ENCODE measurements around the gene LRRC30.
"Not testable (repeated sequence)": the region's sequence is repeated elsewhere in the genome, so short reads cannot be mapped to it uniquely, and the experiment has no call there.

Gene LRRC30

GRCh38 chr18:7230626-7231349 is at the start of gene LRRC30:
TSS of gene LRRC30 (plus strand) at chr18:7231089. CDS start at chr18:7231139, 50 bp downstream.
- DNase-seq (ENCODE audit: low read depth) = no peak

GRCh38 chr18:7185701-7186100 is 45.2 kb upstream of the LRRC30 start:
- no peak for DNase-seq (ENCODE audit: low read depth)

DNA sequence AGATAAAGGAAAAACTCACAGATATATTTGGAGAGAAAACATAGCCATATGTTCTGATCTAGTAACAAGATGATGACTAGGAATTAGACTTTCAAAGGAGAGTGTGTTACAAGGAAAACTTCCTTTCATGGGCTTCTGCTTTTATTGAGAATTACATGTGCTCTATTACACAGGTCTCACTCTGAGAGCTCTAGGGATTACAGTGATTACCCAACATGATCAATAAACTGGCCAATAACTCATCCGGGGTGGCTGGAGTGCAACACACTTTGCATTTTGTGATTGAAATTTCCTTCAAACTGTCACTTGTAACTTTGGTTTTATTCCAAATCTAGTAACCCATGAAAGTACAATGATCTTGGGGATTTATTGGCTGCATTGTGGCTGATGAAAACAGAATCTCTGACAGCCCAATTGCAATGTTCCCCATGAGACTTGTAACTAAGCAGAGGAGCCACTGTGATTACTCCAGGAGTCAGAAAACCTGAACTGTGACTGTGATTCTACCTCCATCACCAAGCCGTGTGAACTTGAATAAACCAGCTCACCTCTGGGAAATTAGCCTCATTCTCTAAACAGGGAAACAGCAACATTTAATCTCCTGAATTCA is 40.2 kb upstream of the LRRC30 start:
- no peak for DNase-seq (ENCODE audit: low read depth)

- no peak for DNase-seq (ENCODE audit: low read depth)
Measured at GRCh38 chr18:7191736-7192135, 39.2 kb upstream of the LRRC30 start.

DNA sequence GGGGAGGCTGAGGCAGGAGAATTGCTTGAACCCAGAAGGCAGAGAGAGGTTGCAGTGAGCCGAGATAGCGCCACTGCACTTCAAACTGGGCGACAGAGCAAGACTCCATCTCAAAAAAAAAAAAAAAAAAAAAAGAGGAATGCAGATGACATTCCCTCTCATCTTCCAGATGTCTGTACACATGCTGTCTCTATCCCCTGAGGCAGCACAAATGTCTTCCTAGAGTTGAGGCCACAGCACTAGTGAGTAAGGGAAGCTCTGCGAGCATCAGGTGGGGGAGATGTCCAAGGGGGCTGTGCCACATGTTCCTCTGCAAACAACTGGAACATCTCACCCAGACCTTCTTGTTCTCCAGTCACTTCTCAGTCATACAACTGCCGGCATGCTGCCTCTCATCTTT is 35.6 kb upstream of the LRRC30 start:
- no peak for DNase-seq (ENCODE audit: low read depth)

DNA sequence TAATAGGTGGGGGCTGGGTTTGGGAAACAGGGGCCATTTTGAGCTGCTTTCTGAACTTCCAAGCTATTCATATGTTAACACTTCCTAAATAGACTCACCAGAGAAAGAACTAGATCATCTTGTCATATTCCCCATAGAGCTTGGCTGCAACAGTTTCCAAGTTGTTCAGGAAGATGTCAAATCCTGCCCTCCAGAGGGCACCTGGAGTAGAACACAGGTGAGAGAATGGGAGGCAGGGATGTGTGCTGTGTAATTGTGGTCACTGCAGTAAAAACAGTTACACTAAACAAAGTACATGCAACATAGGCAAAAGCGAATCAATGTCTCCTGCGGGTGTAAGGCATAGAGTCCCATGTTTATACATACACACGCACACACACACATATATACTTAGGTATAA is 34.5 kb upstream of the LRRC30 start:
- no peak for DNase-seq (ENCODE audit: low read depth)

- DNase-seq (ENCODE audit: low read depth) = no peak
Measured at GRCh38 chr18:7197854-7198253, 33.0 kb upstream of the LRRC30 start.

DNA sequence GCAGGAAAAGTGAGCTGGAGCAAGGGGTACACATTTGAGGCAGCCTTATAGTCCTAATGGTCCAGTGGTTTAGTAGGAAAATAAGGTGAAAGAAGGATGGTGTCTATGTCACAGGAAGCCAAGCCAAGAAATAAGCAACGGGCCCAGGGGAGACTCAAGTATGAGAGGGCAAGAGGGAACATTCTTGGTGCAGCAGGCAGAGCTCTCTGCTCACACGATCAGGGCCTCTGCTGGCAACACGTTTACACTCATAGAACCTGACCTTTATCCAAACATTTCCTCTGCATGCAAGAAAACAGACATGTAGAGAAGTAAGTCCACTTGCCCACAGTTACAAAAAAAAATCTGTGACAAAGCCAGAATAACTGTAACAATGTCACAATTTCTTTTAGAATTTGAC is 32.6 kb upstream of the LRRC30 start:
- DNase-seq (ENCODE audit: low read depth) = no peak

- DNase-seq (ENCODE audit: low read depth) = no peak
Measured at GRCh38 chr18:7201096-7201495, 29.8 kb upstream of the LRRC30 start.

DNA sequence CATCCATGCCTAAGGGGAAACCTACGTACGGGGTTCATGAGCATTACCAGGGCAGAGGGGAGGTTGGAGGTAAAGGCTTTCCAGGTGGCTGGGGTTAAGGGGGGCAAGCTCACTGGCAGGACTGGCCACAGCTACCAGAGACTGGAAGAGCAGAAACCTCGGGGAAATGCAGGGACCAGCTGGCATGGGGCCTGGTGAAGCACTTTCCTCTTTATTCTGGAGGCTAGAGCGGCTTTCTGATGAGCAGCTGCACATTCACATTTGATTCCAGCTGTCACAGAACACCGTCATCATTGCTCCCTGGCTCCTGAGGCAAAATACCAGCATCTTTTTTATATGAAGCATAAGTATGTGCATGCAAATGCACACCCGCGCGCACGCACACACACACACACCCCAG is 28.7 kb upstream of the LRRC30 start:
- DNase-seq (ENCODE audit: low read depth) = no peak

DNA sequence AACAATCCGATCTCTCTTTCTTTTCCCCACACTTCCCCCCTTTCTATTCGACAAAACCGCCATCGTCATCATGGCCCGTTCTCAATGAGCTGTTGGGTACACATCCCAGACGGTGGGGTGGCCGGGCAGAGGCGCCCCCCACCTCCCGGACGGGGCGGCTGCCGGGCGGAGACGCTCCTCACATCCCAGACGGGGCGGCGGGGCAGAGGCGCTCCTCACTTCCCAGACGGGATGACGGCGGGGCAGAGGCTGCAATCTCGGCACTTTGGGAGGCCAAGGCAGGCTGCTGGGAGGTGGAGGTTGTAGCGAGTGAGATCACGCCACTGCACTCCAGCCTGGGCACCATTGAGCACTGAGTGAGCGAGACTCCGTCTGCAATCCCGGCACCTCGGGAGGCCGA is 27.3 kb upstream of the LRRC30 start:
- DNase-seq (ENCODE audit: low read depth) = not testable (repeated sequence)

- DNase-seq (ENCODE audit: low read depth) = no peak
Measured at GRCh38 chr18:7205346-7205745, 25.5 kb upstream of the LRRC30 start.

GRCh38 chr18:7206217-7206616 is 24.7 kb upstream of the LRRC30 start:
- DNase-seq (ENCODE audit: low read depth) = no peak

GRCh38 chr18:7207366-7207915 is 23.4 kb upstream of the LRRC30 start:
- no peak for DNase-seq (ENCODE audit: low read depth)

DNA sequence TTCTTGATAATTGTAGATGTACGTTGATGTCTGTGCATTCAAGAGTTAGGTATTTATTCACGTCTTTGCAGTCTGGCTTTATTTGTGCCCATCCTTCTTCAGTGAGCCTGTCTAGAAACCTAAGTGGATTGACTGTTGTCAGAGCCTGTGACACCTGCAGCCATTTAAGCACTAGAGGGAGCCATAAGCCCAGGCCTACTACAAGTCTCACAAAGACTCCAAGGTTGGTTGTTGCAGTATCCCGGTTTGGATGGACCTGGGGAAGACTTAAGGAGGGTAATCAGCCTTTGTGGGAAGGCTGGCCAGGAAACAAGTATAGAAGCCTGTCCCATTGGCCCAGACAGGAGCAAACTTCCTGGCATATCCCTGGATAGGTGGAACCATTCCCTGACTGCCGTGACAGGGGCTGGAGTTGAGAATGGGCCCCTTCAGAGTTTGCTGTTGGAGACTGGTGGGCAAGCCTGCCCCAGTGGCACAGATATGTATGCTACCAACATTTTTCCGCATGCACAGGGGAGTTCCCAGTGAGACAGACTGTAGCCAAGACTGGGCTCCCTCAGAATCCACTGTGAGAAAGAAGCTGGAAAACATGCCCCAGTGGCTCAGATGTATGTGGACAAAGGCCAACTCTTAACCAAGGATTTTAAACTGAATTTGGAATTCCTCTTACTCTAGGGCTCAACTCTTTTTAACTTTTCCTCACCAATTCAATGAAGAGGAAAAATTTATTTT is 9.3 kb upstream of the LRRC30 start:
- no peak for DNase-seq (ENCODE audit: low read depth)

DNA sequence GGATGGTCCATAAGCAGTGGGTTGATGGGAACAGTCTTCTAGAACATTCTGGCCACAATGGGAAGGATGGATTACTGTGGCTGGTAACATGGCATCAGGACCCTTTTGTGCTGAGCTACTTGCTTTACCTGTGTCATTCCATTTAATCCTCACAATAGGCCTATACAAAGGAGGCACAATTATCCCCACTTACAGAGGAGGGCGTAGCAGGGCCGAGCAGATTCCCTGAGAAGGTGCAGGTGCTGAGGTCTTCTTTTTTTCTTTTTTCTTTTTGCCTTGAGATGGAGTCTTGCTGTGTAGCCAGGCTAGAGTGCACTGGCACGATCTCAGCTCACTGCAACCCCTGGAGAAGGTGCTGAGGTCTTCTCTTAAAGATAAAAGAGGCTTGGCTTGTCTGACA is 6.7 kb upstream of the LRRC30 start:
- no peak for DNase-seq (ENCODE audit: low read depth)

- no peak for DNase-seq (ENCODE audit: low read depth)
Measured at GRCh38 chr18:7232218-7232617, 1.3 kb downstream of the LRRC30 start.

GRCh38 chr18:7233134-7233810 is 2.4 kb downstream of the LRRC30 start:
- no peak for DNase-seq (ENCODE audit: low read depth)

DNA sequence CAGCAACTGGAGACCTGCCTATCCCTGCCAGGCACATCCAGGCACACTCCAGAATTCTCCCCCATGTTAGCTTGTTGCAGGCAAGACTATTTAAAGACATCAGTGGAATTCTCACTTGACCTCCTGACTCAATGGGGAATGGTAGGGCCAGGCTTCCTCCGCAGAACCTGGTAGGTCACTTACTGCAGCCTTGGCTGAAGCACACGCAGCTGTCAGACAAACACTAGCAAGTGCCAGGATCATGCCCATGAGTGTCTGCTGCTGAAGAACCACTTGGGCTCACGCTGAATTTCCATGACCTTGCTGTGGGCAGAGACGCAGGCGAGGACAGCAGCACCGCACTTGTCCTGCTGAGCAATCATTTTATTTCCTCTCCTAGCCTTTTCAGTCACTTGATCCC is 3.2 kb downstream of the LRRC30 start:
- no peak for DNase-seq (ENCODE audit: low read depth)

GRCh38 chr18:7234956-7235355 is 4.1 kb downstream of the LRRC30 start:
- DNase-seq (ENCODE audit: low read depth) = no peak

GRCh38 chr18:7236072-7236471 is 5.2 kb downstream of the LRRC30 start:
- DNase-seq (ENCODE audit: low read depth) = no peak

GRCh38 chr18:7236933-7237332 is 6.0 kb downstream of the LRRC30 start:
- DNase-seq (ENCODE audit: low read depth) = no peak

Data from stimulated activated CD4-positive, alpha-beta T cell treated with anti-CD3 and anti-CD28 coated beads, Interleukin-2, amount 100 ng/mL, for 4 hours (primary cell).